ENCODE results near the gene NR3C2.

NR3C2 gene

DNA sequence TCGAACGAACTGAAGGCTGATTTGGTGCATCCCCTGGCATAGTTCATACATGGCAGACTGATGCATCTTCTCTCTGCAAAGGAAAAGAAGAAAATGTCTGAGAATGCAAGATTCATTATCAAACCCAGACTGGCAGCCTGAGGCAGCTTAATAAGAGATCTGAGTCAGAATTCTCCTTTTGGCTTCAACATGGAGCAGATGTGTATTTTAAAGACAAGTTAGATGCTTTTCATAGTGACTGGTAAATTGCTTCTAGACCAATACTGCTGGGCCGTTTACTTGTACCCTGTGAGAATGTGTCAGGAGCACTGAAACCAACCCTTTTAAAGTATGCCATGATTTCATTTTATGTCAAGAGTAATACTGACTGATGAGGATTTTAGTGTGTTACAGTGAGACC lies 322.0 kb downstream of the NR3C2 start:
- TF ChIP-seq, protein P1, sequence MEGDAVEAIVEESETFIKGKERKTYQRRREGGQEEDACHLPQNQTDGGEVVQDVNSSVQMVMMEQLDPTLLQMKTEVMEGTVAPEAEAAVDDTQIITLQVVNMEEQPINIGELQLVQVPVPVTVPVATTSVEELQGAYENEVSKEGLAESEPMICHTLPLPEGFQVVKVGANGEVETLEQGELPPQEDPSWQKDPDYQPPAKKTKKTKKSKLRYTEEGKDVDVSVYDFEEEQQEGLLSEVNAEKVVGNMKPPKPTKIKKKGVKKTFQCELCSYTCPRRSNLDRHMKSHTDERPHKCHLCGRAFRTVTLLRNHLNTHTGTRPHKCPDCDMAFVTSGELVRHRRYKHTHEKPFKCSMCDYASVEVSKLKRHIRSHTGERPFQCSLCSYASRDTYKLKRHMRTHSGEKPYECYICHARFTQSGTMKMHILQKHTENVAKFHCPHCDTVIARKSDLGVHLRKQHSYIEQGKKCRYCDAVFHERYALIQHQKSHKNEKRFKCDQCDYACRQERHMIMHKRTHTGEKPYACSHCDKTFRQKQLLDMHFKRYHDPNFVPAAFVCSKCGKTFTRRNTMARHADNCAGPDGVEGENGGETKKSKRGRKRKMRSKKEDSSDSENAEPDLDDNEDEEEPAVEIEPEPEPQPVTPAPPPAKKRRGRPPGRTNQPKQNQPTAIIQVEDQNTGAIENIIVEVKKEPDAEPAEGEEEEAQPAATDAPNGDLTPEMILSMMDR (IDR thresholded peaks at IDR 0.05; ENCODE audit: extremely low read depth, insufficient read depth, missing control alignments) = no peak
- in situ Hi-C loops (cut with MboI; ENCODE audit: low pct_unique_long_range_greater_than_20kb, low sequenced_read_pairs, unreplicated experiment) = no loop called here
- DNase-seq (ENCODE audit: low spot score) = no peak

DNA sequence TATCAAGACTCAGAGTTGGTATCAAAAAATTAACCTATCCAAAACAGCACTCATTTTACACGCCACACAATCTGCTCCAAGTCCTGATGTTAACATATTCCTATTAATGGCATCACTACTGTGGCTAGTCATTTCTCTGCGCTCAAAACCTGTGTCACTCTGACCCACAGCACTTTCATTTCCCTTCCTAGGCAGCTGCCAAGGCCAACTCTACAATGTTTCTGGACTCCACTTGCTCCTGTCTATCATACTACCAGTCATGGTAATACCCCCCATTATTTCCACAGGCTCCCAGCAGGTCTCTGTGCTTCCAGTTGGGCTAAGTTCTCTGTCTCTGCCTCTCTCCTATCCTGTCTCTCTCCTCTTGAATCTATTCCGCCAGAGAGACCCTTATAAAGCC lies 323.6 kb downstream of the NR3C2 start:
- TF ChIP-seq, protein P1 (IDR thresholded peaks at IDR 0.05; ENCODE audit: extremely low read depth, insufficient read depth, missing control alignments) = no peak
- in situ Hi-C loops (cut with MboI; ENCODE audit: low pct_unique_long_range_greater_than_20kb, low sequenced_read_pairs, unreplicated experiment) = no loop called here
- DNase-seq (ENCODE audit: low spot score) = no peak

DNA sequence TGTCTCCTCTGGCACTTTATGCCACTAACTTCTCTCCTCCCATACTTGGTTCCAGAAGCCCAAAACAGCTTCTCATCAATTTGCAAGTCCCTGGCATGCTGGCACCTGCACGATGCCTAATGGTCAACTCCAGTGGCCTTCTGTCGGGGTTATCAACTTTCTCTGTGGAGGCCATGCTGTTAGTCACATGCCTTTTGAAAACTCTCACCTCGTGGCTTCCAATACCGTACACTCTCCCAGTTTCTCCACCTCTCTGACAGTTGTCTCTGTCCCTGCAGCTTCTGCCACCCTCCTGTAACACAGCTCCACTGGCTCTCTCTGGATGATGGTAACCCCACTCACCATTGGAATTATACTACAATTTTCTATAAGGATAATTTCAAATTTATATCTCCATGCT lies 324.0 kb downstream of the NR3C2 start:
- in situ Hi-C loops (cut with MboI; ENCODE audit: low pct_unique_long_range_greater_than_20kb, low sequenced_read_pairs, unreplicated experiment) = no loop called here
- TF ChIP-seq, protein P1 (IDR thresholded peaks at IDR 0.05; ENCODE audit: extremely low read depth, insufficient read depth, missing control alignments) = no peak
- no peak for DNase-seq (ENCODE audit: low spot score)

DNA sequence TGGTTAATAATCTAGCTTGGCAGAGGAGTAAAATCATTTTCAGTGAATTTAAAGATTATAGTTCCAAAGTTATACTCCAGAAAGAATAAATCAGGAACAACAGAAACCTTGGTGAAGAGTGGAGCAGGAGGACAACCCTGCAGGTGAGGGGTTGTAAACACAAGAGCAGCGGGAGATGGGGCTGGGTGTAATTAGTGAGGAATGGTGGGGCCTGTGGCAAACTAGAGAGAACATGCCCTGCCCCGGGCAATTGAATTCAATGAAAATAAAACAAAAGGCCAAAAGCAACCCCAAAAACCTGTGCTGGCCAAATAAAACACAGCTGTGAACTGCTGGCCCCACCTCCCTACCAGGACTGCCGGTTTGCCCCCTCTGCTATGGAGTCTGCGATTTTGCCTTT lies 325.2 kb downstream of the NR3C2 start:
- DNase-seq (ENCODE audit: low spot score) = no peak
- TF ChIP-seq, protein P1 (IDR thresholded peaks at IDR 0.05; ENCODE audit: extremely low read depth, insufficient read depth, missing control alignments) = no peak
- in situ Hi-C loops (cut with MboI; ENCODE audit: low pct_unique_long_range_greater_than_20kb, low sequenced_read_pairs, unreplicated experiment) = no loop called here

DNA sequence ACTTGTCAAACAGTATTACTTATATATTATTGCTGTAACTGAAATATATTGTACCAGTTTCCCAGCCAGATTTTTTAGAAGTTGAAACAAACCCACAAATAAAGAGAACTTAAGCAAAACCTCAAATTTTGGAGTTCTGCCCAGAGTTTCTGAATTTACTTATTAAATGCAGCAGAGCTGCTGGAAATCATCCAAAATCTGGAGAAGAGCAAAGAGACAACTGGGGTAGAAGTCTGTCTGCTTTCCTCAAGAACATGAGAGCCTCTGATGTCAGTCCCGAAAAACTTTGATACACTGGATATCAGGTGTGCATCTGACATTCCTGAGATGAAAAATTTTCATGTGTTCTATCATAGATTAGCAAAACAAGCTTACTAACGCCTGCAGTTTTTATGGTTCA lies 325.9 kb downstream of the NR3C2 start:
- TF ChIP-seq, protein P1 (IDR thresholded peaks at IDR 0.05; ENCODE audit: extremely low read depth, insufficient read depth, missing control alignments) = no peak
- no peak for DNase-seq (ENCODE audit: low spot score)
- in situ Hi-C loops (cut with MboI; ENCODE audit: low pct_unique_long_range_greater_than_20kb, low sequenced_read_pairs, unreplicated experiment) = no loop called here

DNA sequence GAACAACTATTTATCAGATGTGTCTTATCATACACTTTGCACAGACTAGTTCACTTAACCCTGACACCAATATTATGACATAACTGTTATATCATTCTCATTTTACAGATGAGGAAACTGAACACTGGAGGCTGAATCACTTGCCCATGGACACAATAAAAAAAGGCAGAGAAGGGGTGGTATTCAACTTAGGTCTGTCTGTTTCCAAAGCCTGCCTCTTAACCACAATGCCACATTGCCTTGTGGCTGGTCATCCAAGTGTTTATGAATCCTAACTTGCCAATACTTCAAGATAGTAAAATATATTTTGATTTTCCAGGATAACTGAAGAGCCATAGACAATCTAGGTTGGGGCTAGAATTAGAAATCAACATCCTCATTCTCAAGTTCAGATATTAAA lies 327.8 kb downstream of the NR3C2 start:
- no peak for DNase-seq (ENCODE audit: low spot score)
- TF ChIP-seq, protein P1 (IDR thresholded peaks at IDR 0.05; ENCODE audit: extremely low read depth, insufficient read depth, missing control alignments) = no peak
- in situ Hi-C loops (cut with MboI; ENCODE audit: low pct_unique_long_range_greater_than_20kb, low sequenced_read_pairs, unreplicated experiment) = no loop called here
